Spinal cord (tissue), 10 donors: Measurements from ENCODE around the gene ACOXL. TPM values are rescaled to one million over a fixed set of nuclear protein-coding genes. Genes with fewer than 3 reads are reported as not detected.

ENCODE experiments used
- DNase-seq, 6 donors: peaks; one replicate each; pipeline versions ENCODE4 v3.0.0 to v3.0.0-alpha.2; 2013 to 2015; ENCODE audit warnings: low spot score in 6 of 6, low read depth in 4 of 6
- H3K27ac ChIP-seq: one replicate; pipeline ENCODE4 v1.5.1; 2013; ENCODE audit warnings: low read depth, low read length, control low read depth
- H3K27me3 ChIP-seq: one replicate; pipeline ENCODE4 v1.6.1; 2013; ENCODE audit warnings: low read length; ENCODE audit not compliant: control insufficient read depth, insufficient read depth
- H3K36me3 ChIP-seq: one replicate; pipeline ENCODE4 v1.6.1; 2013; ENCODE audit warnings: low read length; ENCODE audit not compliant: control insufficient read depth, insufficient read depth
- H3K4me1 ChIP-seq: one replicate; pipeline ENCODE4 v1.6.1; 2013; ENCODE audit warnings: low read length; ENCODE audit not compliant: control insufficient read depth, insufficient read depth
- H3K4me3 ChIP-seq: one replicate; pipeline ENCODE4 v1.5.1; 2013; ENCODE audit warnings: low read depth, low read length, control low read depth
- H3K9me3 ChIP-seq: one replicate; pipeline ENCODE4 v1.6.1; 2013; ENCODE audit warnings: low read length; ENCODE audit not compliant: control insufficient read depth, insufficient read depth
- WGBS: methylation state at CpG from one replicate; pipeline ENCODE4 v1.1.5; 2013; ENCODE audit warnings: missing lambda C conversion rate; ENCODE audit not compliant: insufficient coverage; 5-methylcytosine and 5-hydroxymethylcytosine counted together
- polyA plus RNA-seq, 2 donors: library from polyadenylated mRNA; unstranded; fragments of 120-200 nt; gene quantifications; one replicate each; pipeline ENCODE4 v1.2.1, GENCODE V29; 2013; ENCODE audit not compliant: insufficient read length in 2 of 2
- total RNA-seq, 2 donors: library from RNA; depleted of rRNA in 1 of 2; stranded (reverse); fragments of 120-200 nt in 1 of 2; fragments of >200 nt in 1 of 2; gene quantifications; one replicate each; pipeline versions ENCODE4 v1.2.3 to v1.2.4, GENCODE V29; 2013 to 2014
- donor health status: healthy.

Gene ACOXL
- total and polyA plus RNA-seq, 4 donors = 0.06 to 0.45 (median 0.26) TPM

DNA sequence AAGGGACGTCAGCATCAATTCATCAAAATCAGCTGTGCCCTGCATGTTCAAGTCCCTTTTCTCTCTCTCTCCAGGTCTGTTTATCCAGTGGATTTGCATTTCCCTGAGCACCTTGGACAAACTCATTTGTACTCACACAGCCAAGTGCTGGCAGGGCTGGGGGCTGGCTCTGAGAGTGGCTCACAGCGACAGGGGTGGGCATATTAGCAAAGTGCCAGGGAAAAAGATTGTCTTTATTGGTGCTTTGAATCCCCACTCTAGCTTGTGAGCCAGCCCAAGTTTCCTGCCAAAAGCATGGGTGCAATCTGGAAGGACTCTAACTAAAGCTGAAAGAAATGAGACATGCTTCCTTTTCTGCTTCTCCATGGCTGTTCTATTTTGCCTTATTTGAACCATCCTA, 56.6 kb downstream of the ACOXL start:
- 24% methylated on average over 2 of the region's 2 CpGs for WGBS

GRCh38 chr2:110789706-110790105, 57.3 kb downstream of the ACOXL start:
- no peak overlapping the region for H3K4me3 ChIP-seq
- WGBS = 78% methylated on average over 3 of the region's 4 CpGs
- H3K27ac ChIP-seq = no peak overlapping the region

More for the DNA sequence above, 56.6 kb downstream of the ACOXL start:
- Histone ChIP-seq H3K9me3 (no peaks in the 10 kb centered on the region), H3K4me1 (peaks cover 12% of the 10 kb centered on the region), H3K27me3 (peaks cover 5% of the 10 kb centered on the region), H3K27ac (no peak overlapping the region), H3K36me3 (no peaks in the 10 kb centered on the region), H3K4me3 (no peak overlapping the region)
- peak in 3 of 6 donors; percentile 61 to 96 (median 79) for DNase-seq

DNA sequence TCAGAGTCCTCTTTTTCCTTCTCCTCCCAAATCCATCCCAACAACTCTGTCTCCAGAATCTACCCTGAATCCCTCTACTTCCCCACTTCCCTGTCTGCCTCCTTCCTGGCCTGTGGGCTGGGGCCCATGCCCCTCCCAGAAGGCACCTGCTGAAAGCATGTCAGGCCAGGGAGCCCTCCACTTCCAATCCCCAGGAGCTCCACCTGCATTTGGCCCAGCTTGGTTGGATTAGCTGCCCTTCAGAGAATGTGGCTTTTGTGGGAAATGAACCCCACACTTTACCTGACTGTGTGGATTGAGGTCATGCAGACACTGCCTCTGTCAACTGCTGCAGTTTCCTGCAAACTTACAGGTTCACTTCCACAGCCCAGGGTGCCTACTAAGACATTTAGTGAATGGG, 58.5 kb downstream of the ACOXL start:
- H3K4me1 ChIP-seq = peaks cover 12% of the 10 kb centered on the region
- H3K27me3 ChIP-seq = peaks cover 5% of the 10 kb centered on the region
- no peak overlapping the region for H3K4me3 ChIP-seq
- H3K9me3 ChIP-seq = no peaks in the 10 kb centered on the region
- no peak overlapping the region for H3K27ac ChIP-seq
- no peaks in the 10 kb centered on the region for H3K36me3 ChIP-seq
- DNase-seq = no peak

More at GRCh38 chr2:110789706-110790105, 57.3 kb downstream of the ACOXL start:
- Histone ChIP-seq H3K36me3 (no peaks in the 10 kb centered on the region), H3K27me3 (peaks cover 5% of the 10 kb centered on the region), H3K9me3 (no peaks in the 10 kb centered on the region), H3K4me1 (peaks cover 12% of the 10 kb centered on the region)
- no peak for DNase-seq

- H3K4me3 ChIP-seq = no peak overlapping the region
- H3K27ac ChIP-seq = no peak overlapping the region
- DNase-seq = peak in 1 of 6 donors; percentile 49
- H3K4me1 ChIP-seq = peaks cover 12% of the 10 kb centered on the region
- no peaks in the 10 kb centered on the region for H3K36me3 ChIP-seq
- WGBS = 78% methylated on average over 1 of the region's 4 CpGs
- no peaks in the 10 kb centered on the region for H3K9me3 ChIP-seq
- peaks cover 3% of the 10 kb centered on the region for H3K27me3 ChIP-seq
These were observed 59.1 kb downstream of the ACOXL start for GRCh38 chr2:110791435-110791834.

GRCh38 chr2:110793034-110793433, 60.7 kb downstream of the ACOXL start:
- DNase-seq = no peak
- Histone ChIP-seq H3K36me3 (no peaks in the 10 kb centered on the region), H3K27me3 (peaks cover 2% of the 10 kb centered on the region), H3K4me1 (peaks cover 12% of the 10 kb centered on the region), H3K27ac (no peak overlapping the region), H3K4me3 (no peak overlapping the region), H3K9me3 (no peaks in the 10 kb centered on the region)
- WGBS = 83% methylated on average over 2 of the region's 4 CpGs

- Histone ChIP-seq H3K9me3 (no peaks in the 10 kb centered on the region), H3K4me3 (no peak overlapping the region), H3K27me3 (peaks cover 2% of the 10 kb centered on the region), H3K4me1 (peaks cover 6% of the 10 kb centered on the region), H3K36me3 (no peaks in the 10 kb centered on the region), H3K27ac (no peak overlapping the region)
- no peak for DNase-seq
- 79% methylated on average over 4 of the region's 4 CpGs for WGBS
These were observed 62.0 kb downstream of the ACOXL start for GRCh38 chr2:110794390-110794789.

DNA sequence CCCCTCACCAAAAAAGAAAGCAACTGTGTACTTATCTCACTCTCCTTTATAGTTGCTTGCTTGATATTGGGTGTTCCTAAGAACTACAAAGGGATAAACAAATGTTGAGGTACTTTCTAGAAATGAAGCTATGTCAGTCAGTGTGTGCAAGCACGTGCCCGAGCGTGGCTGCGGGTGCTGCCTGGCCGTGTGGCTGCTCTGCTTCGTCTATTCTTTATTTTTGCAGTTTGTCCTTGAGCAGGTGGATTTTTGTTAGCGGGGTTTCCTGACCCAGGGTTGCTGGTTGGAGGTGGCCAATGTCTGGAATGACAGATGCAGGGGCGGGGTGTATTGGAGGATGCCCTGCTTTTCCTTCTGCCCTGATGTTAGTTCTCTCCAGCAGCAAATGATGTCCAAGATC, 62.6 kb downstream of the ACOXL start:
- H3K36me3 ChIP-seq = no peaks in the 10 kb centered on the region
- no peak overlapping the region for H3K4me3 ChIP-seq
- no peak for DNase-seq
- peaks cover 3% of the 10 kb centered on the region for H3K4me1 ChIP-seq
- peaks cover 2% of the 10 kb centered on the region for H3K27me3 ChIP-seq
- 95% methylated on average over 8 of the region's 8 CpGs for WGBS
- no peaks in the 10 kb centered on the region for H3K9me3 ChIP-seq
- no peak overlapping the region for H3K27ac ChIP-seq

- 88% methylated on average over 2 of the region's 7 CpGs for WGBS
- Histone ChIP-seq H3K9me3 (no peaks in the 10 kb centered on the region), H3K4me1 (no peaks in the 10 kb centered on the region), H3K4me3 (no peak overlapping the region), H3K27ac (peak overlapping the region; percentile 40), H3K36me3 (no peaks in the 10 kb centered on the region), H3K27me3 (peaks cover 2% of the 10 kb centered on the region)
- peak in 1 of 6 donors; percentile 49 for DNase-seq
These were observed 64.4 kb downstream of the ACOXL start for GRCh38 chr2:110796716-110797301.

DNA sequence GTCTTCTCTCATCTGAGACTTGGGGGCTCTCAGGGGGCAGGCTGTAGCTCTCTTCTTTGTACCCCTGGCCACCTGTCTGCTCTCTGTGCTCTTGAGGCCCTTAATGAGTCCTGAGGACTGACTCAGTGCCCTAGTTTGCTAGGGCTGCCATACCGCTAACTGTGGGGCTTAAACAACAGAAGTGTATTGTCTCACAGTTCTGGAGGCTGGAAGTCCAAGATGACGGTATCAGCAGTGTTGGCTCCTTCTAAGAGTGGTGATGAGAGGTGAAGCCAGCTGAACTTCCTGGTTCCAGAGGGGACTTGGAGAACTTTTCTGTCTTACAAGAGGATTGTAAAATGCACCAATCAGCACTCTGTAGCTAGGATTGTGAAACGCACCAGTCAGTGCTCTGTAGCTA, 67.0 kb downstream of the ACOXL start:
- H3K4me3 ChIP-seq = no peak overlapping the region
- no peaks in the 10 kb centered on the region for H3K4me1 ChIP-seq
- DNase-seq = no peak
- no peak overlapping the region for H3K27ac ChIP-seq
- H3K9me3 ChIP-seq = no peaks in the 10 kb centered on the region
- 96% methylated on average over 3 of the region's 3 CpGs for WGBS
- H3K36me3 ChIP-seq = no peaks in the 10 kb centered on the region
- H3K27me3 ChIP-seq = no peaks in the 10 kb centered on the region

- Histone ChIP-seq H3K27ac (no peak overlapping the region), H3K4me1 (no peaks in the 10 kb centered on the region), H3K9me3 (no peaks in the 10 kb centered on the region), H3K27me3 (no peaks in the 10 kb centered on the region), H3K36me3 (no peaks in the 10 kb centered on the region), H3K4me3 (no peak overlapping the region)
- WGBS = 79% methylated on average over 5 of the region's 7 CpGs
- no peak for DNase-seq
These were observed 68.4 kb downstream of the ACOXL start for GRCh38 chr2:110800611-110801402.
